MM.1S (cell line): Measurements from ENCODE around the gene LBX2.

Experiments used
- EZH2 ChIP-seq: fragments of 300-600 bp; sonication (generic); optimal IDR thresholded peaks from 2 replicates; pipeline ENCODE3; 2017; ENCODE audit warnings: low read depth, mild to moderate bottlenecking, antibody characterized with exemption, low read length, mixed read lengths
- TF ChIP-seq, protein P1 (sequence below): fragments of 300-600 bp; sonication (generic); IDR thresholded peaks from 2 replicates; pipeline ENCODE4 v1.5.1; 2016; ENCODE audit warnings: antibody characterized with exemption, low read length, mixed read lengths

DNA sequence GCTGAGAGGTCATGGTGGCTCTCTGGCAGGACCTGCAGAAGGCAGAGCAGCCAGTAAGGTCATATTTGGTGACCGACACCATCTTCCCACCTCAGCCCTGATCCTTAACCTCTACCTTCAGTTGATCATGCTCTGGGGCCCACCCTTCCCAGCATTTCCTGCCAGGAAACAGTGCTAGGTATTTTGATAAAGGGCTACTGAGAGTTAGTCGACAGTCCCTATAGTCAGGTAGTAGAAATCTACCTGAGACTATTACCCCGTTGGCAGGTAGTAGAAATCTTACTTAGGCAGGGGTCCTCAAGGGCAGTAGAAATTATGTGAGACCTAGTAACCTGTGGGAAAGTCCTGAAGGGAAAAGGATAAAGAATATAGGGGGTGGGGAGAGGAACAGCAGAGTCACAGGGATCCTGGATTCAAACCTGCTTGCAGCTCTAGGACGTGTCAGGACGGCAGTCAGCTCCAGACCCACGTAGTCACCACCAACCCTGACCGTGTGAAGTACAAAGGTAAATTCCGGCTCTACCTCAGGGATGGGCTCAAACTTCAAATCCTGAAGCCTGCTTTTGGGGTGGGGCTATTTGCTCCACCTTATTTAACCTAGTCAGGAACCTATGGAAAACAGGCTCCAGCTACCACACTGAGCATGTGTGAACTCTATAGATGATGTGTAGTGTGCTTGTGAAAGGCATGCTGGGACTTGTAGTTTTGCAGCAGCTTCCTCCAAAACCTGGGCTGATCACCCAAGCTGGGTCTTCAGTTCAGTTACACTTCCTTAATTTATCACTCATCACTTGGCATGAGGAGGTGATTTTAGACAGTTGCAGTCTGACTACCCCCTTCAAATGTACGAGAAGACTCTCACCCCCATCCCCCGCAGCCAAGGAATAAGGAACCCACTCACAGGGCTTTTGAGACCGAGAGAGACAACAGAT is 26.6 kb upstream of the LBX2 start, which contains the start of gene DQX1:
- TF ChIP-seq, protein P1, sequence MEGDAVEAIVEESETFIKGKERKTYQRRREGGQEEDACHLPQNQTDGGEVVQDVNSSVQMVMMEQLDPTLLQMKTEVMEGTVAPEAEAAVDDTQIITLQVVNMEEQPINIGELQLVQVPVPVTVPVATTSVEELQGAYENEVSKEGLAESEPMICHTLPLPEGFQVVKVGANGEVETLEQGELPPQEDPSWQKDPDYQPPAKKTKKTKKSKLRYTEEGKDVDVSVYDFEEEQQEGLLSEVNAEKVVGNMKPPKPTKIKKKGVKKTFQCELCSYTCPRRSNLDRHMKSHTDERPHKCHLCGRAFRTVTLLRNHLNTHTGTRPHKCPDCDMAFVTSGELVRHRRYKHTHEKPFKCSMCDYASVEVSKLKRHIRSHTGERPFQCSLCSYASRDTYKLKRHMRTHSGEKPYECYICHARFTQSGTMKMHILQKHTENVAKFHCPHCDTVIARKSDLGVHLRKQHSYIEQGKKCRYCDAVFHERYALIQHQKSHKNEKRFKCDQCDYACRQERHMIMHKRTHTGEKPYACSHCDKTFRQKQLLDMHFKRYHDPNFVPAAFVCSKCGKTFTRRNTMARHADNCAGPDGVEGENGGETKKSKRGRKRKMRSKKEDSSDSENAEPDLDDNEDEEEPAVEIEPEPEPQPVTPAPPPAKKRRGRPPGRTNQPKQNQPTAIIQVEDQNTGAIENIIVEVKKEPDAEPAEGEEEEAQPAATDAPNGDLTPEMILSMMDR, result no peak
- no peak for TF ChIP-seq EZH2
